ENCODE data around the gene PYURF.

The PYURF gene

GRCh38 chr4:88478247-88478646 is 45.3 kb downstream of the PYURF start:
- TF ChIP-seq CTCF (IDR thresholded peaks at IDR 0.05) (no peak), ZFX (IDR thresholded peaks at IDR 0.05; ENCODE audit: borderline replicate concordance) (no peak)
- no peak overlapping the region for H3K27ac ChIP-seq

GRCh38 chr4:88477229-88477860 is 46.2 kb downstream of the PYURF start:
- H3K27ac ChIP-seq = no peak overlapping the region
- no peak for TF ChIP-seq ZFX (IDR thresholded peaks at IDR 0.05; ENCODE audit: borderline replicate concordance)
- no peak for TF ChIP-seq CTCF (IDR thresholded peaks at IDR 0.05)

Measured in 22Rv1 (cell line).